HepG2 (cell line): ENCODE measurements around the gene TMEM131. TPM values are rescaled to one million over a fixed set of nuclear protein-coding genes. Genes with fewer than 3 reads are reported as not detected.

Experiments used
- ATF5 ChIP-seq: sonication (generic); formaldehyde crosslinking; IDR thresholded peaks from 2 replicates; pipeline ENCODE4 v1.4.0; 2020; ENCODE audit warnings: mild to moderate bottlenecking, low read depth, missing genetic modification reagents
- FOSL2 ChIP-seq: sonication (generic); formaldehyde crosslinking; IDR thresholded peaks from 2 replicates; pipeline ENCODE4 v1.4.0; 2020; ENCODE audit warnings: missing genetic modification reagents
- LCORL ChIP-seq, 2 experiments: fragments of 450-650 bp in 1 of 2; sonication (generic) in 1 of 2; formaldehyde crosslinking in 1 of 2; IDR thresholded peaks; 2 replicates each; pipeline versions ENCODE4 v1.5.0 to v1.6.1; 2017 to 2020; ENCODE audit warnings: antibody characterized with exemption in 1 of 2, missing genetic modification reagents in 1 of 2
- MED13 ChIP-seq: sonication (generic); formaldehyde crosslinking; IDR thresholded peaks from 2 replicates; pipeline ENCODE4 v1.5.0; 2020; ENCODE audit warnings: missing genetic modification reagents
- PHB2 ChIP-seq: fragments of 450-650 bp; IDR thresholded peaks from 2 replicates; pipeline ENCODE4 v1.6.1; 2018; ENCODE audit not compliant: partially characterized antibody
- SP2 ChIP-seq: sonication (generic); formaldehyde crosslinking; IDR thresholded peaks from 2 replicates; pipeline ENCODE4 v1.5.1; 2020; ENCODE audit warnings: mild to moderate bottlenecking, missing genetic modification reagents
- ZBTB33 ChIP-seq: sonication (generic); formaldehyde crosslinking; IDR thresholded peaks from 2 replicates; pipeline ENCODE4 v1.4.0; 2020; ENCODE audit warnings: missing genetic modification reagents
- ZBTB42 ChIP-seq: sonication (generic); formaldehyde crosslinking; IDR thresholded peaks from 2 replicates; pipeline ENCODE4 v1.5.0; 2020; ENCODE audit warnings: mild to moderate bottlenecking, missing genetic modification reagents
- ZNF687 ChIP-seq: sonication (generic); formaldehyde crosslinking; IDR thresholded peaks from 2 replicates; pipeline ENCODE4 v1.5.1; 2020; ENCODE audit warnings: mild to moderate bottlenecking, missing genetic modification reagents, moderate library complexity
- polyA plus RNA-seq, 8 experiments: library from polyadenylated mRNA; depleted of rRNA in 3 of 8; stranded (reverse) in 7 of 8; unstranded in 1 of 8; fragments of >200 nt; fragmentation: Illumina TruSeq in 4 of 8; extraction: Trizol in 4 of 8; gene quantifications; 2 replicates each; pipeline versions ENCODE4 v1.2.1 to v1.2.3, GENCODE V29; 2011 to 2016; ENCODE audit warnings: low read depth in 4 of 8, missing spikeins in 1 of 8, mixed read lengths in 1 of 8; ENCODE audit not compliant: insufficient read depth in 1 of 8
- total RNA-seq, 5 experiments: library from RNA; depleted of rRNA; stranded (reverse); fragments of >200 nt; fragmentation: Illumina TruSeq; extraction: Trizol; gene quantifications; 2 replicates each; pipeline ENCODE4 v1.2.3, GENCODE V29; 2016; ENCODE audit warnings: low read depth in 1 of 5

Gene TMEM131
- total and polyA plus RNA-seq, 2 of the 13 experiments (the other 11 are each of a cell fraction or from before 2014, with no cell fraction given): 17.9 to 19.5 TPM

GRCh38 chr2:97806738-97807618 lies 188.8 kb downstream of the TMEM131 start (continued):
- TF ChIP-seq ATF5 (CRISPR knock-in tag): no peak
- 0 out of 2 replicates have a peak, but pooled peaks have one; percentile 25 for TF ChIP-seq FOSL2 (CRISPR knock-in tag)
- TF ChIP-seq MED13: 0 out of 2 replicates have a peak, but pooled peaks have one; percentile 41
- TF ChIP-seq ZBTB42: no peak
- no peak for TF ChIP-seq LCORL (IDR thresholded peaks at IDR 0.05)
- no peak for TF ChIP-seq LCORL (CRISPR knock-in tag; IDR thresholded peaks at IDR 0.05)
- TF ChIP-seq SP2 (CRISPR knock-in tag): no peak
- peak; percentile 53 for TF ChIP-seq ZNF687 (CRISPR knock-in tag)
- no peak for TF ChIP-seq PHB2
- TF ChIP-seq ZBTB33: peak; percentile 94
